GM06990 (cell line): Measurements from ENCODE around the gene AP4S1.

Experiments
- DNase-seq: peaks from one replicate; pipeline ENCODE4 v3.0.0-alpha.2; 2011; ENCODE audit not compliant: insufficient read length; ENCODE audit errors: extremely low read depth
- H3K27me3 ChIP-seq: replicated peaks from 2 replicates; pipeline ENCODE4 v1.6.0; 2011; ENCODE audit warnings: low read length; ENCODE audit not compliant: control insufficient read depth, insufficient read depth
- H3K36me3 ChIP-seq: 2 replicates; pipeline ENCODE4 v1.5.1; 2011; ENCODE audit warnings: low read length; ENCODE audit not compliant: control insufficient read depth, insufficient read depth
- H3K4me3 ChIP-seq: replicated peaks from 2 replicates; pipeline ENCODE4 v1.5.1; 2011; ENCODE audit warnings: low read depth, mild to moderate bottlenecking, control low read depth, low read length
- TF ChIP-seq, protein P1 (sequence below): IDR thresholded peaks from 2 replicates; pipeline ENCODE4 v1.5.1; 2011; ENCODE audit warnings: low read length, control low read depth, mild to moderate bottlenecking, inconsistent platforms; ENCODE audit not compliant: insufficient read depth, poor library complexity, severe bottlenecking

The AP4S1 gene

DNA sequence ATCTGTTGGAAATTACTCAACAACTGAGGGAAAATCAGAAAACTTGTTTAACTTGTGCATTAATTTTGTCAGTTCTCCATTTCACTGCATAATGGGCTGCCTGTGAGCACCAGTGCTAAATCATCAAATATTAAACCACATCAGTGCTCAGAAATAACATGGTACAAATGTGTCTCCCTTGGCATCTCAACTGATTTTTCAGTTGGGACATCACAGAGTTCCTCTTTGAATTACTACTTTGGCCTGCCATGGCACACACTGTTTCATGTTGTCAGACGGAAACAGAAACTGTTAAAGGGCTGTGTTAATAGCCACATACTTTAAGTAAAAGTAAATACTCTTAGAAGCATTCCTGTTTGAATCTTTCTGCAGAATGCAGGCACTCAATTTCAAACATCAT lies 42.8 kb downstream of the AP4S1 start:
- DNase-seq, result no peak
- Histone ChIP-seq H3K27me3 (no peaks in the 10 kb centered on the region), H3K4me3 (no peak overlapping the region), H3K36me3 (no peaks in the 10 kb centered on the region)
- TF ChIP-seq, protein P1, sequence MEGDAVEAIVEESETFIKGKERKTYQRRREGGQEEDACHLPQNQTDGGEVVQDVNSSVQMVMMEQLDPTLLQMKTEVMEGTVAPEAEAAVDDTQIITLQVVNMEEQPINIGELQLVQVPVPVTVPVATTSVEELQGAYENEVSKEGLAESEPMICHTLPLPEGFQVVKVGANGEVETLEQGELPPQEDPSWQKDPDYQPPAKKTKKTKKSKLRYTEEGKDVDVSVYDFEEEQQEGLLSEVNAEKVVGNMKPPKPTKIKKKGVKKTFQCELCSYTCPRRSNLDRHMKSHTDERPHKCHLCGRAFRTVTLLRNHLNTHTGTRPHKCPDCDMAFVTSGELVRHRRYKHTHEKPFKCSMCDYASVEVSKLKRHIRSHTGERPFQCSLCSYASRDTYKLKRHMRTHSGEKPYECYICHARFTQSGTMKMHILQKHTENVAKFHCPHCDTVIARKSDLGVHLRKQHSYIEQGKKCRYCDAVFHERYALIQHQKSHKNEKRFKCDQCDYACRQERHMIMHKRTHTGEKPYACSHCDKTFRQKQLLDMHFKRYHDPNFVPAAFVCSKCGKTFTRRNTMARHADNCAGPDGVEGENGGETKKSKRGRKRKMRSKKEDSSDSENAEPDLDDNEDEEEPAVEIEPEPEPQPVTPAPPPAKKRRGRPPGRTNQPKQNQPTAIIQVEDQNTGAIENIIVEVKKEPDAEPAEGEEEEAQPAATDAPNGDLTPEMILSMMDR, result no peak

- no peaks in the 10 kb centered on the region for H3K36me3 ChIP-seq
- no peaks in the 10 kb centered on the region for H3K27me3 ChIP-seq
- no peak overlapping the region for H3K4me3 ChIP-seq
- TF ChIP-seq, protein P1, result no peak
- no peak for DNase-seq
These were observed 43.9 kb downstream of the AP4S1 start for GRCh38 chr14:31069343-31069742.

- H3K36me3 ChIP-seq, result no peaks in the 10 kb centered on the region
- no peaks in the 10 kb centered on the region for H3K27me3 ChIP-seq
- DNase-seq, result no peak
- TF ChIP-seq, protein P1, result no peak
- H3K4me3 ChIP-seq, result no peak overlapping the region
These were observed 45.0 kb downstream of the AP4S1 start for GRCh38 chr14:31070431-31070830.

DNA sequence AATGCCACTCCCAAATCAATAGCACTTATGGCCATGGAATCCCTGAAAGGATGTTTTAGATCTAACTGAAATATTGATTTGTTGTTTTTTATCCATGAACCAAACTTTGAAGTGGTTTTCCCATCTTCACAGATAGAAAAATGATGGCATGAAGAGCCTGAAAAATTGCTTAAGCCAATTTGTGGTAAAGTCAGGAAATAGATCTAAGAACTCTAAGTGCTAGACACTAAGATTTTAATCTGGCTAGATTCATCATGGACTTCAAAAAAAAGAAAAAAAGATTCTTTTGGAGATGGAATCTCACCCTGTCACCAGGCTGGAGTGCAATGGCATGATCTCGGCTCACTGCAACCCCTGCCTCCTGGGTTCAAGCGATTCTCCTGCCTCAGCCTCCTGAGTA lies 45.7 kb downstream of the AP4S1 start:
- no peaks in the 10 kb centered on the region for H3K36me3 ChIP-seq
- DNase-seq, result no peak
- no peaks in the 10 kb centered on the region for H3K27me3 ChIP-seq
- TF ChIP-seq, protein P1, result no peak
- H3K4me3 ChIP-seq, result no peak overlapping the region

GRCh38 chr14:31075144-31075543 lies 49.7 kb downstream of the AP4S1 start:
- Histone ChIP-seq H3K4me3 (no peak overlapping the region), H3K36me3 (no peaks in the 10 kb centered on the region), H3K27me3 (no peaks in the 10 kb centered on the region)
- TF ChIP-seq, protein P1, result no peak
- no peak for DNase-seq

GRCh38 chr14:31078766-31079165 lies 53.3 kb downstream of the AP4S1 start:
- H3K27me3 ChIP-seq, result no peaks in the 10 kb centered on the region
- H3K36me3 ChIP-seq, result no peaks in the 10 kb centered on the region
- no peak for DNase-seq
- H3K4me3 ChIP-seq, result no peak overlapping the region
- TF ChIP-seq, protein P1, result no peak
